GM12865 (cell line): ENCODE results near the gene EFS.

Source experiments
- DNase-seq: peaks from one replicate; pipeline ENCODE4 v3.0.0; 2010; ENCODE audit warnings: low read depth
- H3K4me3 ChIP-seq: 2 replicates; pipeline ENCODE4 v1.5.1; 2011; ENCODE audit warnings: mild to moderate bottlenecking, low read depth, low read length, control low read depth
- TF ChIP-seq, protein P1 (sequence below): IDR thresholded peaks from 2 replicates; pipeline ENCODE4 v1.5.1; 2011; ENCODE audit warnings: low read length, control low read depth, low read depth, inconsistent platforms; ENCODE audit not compliant: insufficient read depth; ENCODE audit errors: missing control alignments

The EFS gene

DNA sequence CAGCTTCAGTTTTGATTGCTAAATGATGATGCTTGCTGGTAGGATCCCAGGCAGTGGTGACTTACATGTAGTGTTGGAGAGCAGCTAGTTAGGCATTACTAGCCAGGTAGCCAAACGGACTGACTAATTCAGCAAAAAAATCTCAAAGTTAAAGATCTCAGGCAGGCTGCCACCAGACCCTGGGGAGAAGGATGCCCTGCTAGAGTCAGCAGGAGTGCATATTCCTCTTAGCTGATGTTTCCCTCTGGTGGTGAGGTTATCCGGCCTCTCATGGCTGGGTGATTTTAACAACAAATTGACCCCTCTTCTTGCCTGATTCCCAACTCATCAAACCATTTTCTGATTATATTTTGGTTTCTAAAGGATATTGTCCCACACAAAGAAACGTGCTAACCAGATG is 2.8 kb downstream of the EFS start:
- DNase-seq: no peak
- TF ChIP-seq, protein P1, sequence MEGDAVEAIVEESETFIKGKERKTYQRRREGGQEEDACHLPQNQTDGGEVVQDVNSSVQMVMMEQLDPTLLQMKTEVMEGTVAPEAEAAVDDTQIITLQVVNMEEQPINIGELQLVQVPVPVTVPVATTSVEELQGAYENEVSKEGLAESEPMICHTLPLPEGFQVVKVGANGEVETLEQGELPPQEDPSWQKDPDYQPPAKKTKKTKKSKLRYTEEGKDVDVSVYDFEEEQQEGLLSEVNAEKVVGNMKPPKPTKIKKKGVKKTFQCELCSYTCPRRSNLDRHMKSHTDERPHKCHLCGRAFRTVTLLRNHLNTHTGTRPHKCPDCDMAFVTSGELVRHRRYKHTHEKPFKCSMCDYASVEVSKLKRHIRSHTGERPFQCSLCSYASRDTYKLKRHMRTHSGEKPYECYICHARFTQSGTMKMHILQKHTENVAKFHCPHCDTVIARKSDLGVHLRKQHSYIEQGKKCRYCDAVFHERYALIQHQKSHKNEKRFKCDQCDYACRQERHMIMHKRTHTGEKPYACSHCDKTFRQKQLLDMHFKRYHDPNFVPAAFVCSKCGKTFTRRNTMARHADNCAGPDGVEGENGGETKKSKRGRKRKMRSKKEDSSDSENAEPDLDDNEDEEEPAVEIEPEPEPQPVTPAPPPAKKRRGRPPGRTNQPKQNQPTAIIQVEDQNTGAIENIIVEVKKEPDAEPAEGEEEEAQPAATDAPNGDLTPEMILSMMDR: no peak
- no peak overlapping the region for H3K4me3 ChIP-seq

DNA sequence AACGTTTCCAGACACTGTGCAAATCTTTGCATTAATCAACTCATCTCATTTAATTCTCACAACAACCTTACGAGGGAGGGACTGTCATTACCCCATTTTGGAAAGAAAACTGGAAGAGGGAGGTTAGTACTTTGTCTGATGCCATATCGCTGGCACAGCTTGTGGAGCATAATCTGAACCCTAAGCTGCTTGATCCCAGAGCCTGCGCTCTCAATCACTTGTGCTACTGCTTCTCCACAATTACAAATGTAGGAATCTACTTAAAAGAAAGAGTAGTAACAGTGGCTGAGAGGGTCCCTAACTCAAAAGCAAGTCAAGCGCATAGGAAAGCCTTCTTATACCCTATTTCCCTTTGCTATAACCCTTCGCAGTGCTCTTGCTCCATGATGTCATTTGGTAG is 3.2 kb downstream of the EFS start:
- TF ChIP-seq, protein P1: no peak
- no peak for DNase-seq
- H3K4me3 ChIP-seq: no peak overlapping the region

DNA sequence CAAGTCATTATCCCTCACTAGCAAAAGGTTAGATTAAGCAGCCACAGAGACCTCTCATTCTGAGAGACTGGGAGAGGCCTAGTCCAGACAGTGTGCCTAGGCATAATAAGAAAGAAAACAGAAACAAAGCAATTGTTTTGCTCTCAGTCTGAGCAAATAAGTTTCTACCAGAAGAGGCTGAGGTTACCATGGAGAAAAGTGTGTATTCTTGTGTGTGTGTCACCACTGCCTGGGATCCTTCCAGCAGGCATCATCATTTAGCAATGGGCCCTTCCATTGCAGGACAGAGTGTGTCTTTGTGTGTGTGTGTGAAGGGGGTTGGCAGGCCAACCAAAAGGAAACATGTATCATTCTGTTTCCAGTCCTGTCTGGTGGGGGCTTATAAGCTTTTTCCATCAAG is 3.7 kb downstream of the EFS start:
- H3K4me3 ChIP-seq: no peak overlapping the region
- peak; percentile 16 for DNase-seq
- TF ChIP-seq, protein P1: no peak

DNA sequence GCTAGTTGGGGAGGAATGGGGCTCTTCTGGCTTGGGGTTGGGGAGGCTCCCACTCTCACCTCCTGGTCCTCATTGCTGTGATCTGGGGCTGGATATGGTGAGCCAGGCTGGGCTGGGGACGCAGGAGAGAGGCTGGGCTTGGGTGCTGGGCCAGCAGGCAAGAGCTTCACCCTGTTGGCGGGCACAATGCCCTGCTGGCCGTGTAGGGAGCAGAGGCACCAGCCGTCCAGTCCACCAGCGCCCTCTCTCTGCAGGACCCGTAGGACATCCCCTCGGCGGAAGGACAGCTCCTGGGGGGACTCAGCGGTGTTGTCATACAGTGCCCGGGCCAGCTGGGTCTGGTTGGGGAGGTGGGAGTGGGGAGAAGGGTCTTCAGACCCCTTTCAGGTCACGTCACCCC is 4.5 kb downstream of the EFS start:
- TF ChIP-seq, protein P1: no peak
- DNase-seq: no peak
- no peak overlapping the region for H3K4me3 ChIP-seq

DNA sequence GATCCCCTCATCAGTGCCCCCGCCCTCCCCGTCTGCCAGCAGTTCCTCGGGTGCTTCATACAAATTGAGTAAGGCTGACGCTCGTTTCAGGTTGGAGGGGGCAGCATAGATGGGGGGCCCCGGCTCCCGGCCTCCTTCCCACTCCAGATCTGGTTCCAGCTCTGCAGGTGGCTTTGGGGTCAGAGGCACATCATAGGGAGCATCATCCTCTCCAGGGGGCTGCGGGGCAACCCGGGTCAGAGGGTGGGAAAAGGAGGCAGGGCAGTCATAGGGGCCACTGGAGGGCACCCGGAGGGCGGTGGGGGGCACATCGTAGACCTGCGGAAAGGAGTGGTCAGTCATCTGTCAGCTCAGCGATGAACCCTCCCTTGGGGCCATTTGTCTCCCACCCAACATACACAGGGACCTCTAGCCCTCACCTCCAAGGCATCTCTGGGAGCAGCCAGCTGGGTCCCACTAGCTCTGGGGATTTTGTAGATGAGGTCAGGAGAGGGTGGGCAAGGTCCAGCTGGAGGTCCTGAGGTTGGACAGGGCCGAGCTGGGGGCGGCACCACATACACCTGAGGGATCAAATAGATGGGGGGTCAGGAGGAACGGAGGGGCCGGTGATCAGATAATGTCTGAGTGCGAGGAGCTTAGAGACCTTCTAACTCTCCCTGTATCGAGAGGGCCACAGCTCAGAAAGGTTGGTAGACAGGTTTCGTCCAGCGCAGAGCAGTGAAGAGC is 5.1 kb downstream of the EFS start:
- DNase-seq: no peak
- TF ChIP-seq, protein P1: no peak
- no peak overlapping the region for H3K4me3 ChIP-seq

DNA sequence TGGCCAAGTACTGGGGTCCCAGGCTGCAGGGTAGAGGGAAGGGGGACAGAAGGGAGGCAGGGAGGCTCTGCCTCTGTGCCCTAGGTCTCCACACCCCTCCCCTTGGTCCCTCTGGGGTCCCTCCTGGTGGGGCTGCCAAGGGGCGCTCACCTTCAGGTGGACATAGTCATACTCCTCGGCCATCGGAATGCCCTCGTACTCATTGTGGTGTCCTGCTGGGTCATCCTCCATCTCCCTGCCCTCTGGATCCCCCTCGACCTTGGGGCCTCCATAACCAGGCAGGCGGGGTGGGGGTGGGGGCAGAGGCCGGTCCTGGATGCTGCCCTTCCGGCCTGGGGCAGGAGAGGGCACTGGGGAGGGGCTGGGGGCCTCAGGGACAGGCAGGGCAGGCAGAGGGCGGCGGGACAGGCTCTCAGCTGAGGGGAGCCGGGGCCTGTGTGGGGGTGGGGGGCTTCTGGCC is 5.8 kb downstream of the EFS start:
- no peak for DNase-seq
- TF ChIP-seq, protein P1: no peak
- no peak overlapping the region for H3K4me3 ChIP-seq
